B cell (primary cell): Measurements from ENCODE around the gene DIAPH1.

Experiments
- CTCF ChIP-seq: fragments of 200-600 bp; IDR thresholded peaks from one replicate; pipeline ENCODE4 v1.8.0; 2022; ENCODE audit warnings: antibody characterized with exemption, mild to moderate bottlenecking
- EZH2 ChIP-seq: IDR thresholded peaks from 2 replicates; pipeline ENCODE4 v1.6.1; 2012; ENCODE audit warnings: borderline replicate concordance, low read depth, mild to moderate bottlenecking, moderate library complexity, low read length; ENCODE audit not compliant: insufficient read depth, poor library complexity, severe bottlenecking

GRCh38 chr5:141634720-141635119 lies 15.9 kb upstream of the DIAPH1 start:
- TF ChIP-seq CTCF (no peak), EZH2 (no peak)
